ENCODE data around the gene TFIP11.

DNA sequence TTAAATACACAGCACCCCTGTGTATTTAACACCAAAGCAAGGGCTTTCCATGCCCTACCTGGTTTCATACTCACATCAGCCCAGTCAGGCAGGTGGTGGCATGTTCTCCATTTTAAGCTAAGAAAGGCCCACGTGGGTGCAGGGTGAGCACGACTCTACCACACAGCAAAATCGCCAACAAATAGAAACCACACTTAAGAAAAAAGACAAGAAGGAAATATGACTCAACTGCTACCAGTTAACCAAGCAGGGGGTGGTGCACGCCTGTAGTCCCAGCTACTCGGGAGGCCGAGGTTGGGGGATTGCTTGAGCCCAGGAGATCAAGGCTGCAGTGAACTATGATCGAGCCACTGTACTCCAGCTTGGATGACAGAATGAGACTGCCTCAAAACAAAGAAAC is 35.2 kb upstream of the TFIP11 start:
- TF ChIP-seq, protein P1, sequence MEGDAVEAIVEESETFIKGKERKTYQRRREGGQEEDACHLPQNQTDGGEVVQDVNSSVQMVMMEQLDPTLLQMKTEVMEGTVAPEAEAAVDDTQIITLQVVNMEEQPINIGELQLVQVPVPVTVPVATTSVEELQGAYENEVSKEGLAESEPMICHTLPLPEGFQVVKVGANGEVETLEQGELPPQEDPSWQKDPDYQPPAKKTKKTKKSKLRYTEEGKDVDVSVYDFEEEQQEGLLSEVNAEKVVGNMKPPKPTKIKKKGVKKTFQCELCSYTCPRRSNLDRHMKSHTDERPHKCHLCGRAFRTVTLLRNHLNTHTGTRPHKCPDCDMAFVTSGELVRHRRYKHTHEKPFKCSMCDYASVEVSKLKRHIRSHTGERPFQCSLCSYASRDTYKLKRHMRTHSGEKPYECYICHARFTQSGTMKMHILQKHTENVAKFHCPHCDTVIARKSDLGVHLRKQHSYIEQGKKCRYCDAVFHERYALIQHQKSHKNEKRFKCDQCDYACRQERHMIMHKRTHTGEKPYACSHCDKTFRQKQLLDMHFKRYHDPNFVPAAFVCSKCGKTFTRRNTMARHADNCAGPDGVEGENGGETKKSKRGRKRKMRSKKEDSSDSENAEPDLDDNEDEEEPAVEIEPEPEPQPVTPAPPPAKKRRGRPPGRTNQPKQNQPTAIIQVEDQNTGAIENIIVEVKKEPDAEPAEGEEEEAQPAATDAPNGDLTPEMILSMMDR (IDR thresholded peaks at IDR 0.05; ENCODE audit: insufficient read depth, low read length) = no peak
- no peak for TF ChIP-seq POLR2AphosphoS5 (IDR thresholded peaks at IDR 0.05; ENCODE audit: low read depth)
- no peak for TF ChIP-seq GABPA (IDR thresholded peaks at IDR 0.05; ENCODE audit: low read depth)
- TF ChIP-seq, protein P2, sequence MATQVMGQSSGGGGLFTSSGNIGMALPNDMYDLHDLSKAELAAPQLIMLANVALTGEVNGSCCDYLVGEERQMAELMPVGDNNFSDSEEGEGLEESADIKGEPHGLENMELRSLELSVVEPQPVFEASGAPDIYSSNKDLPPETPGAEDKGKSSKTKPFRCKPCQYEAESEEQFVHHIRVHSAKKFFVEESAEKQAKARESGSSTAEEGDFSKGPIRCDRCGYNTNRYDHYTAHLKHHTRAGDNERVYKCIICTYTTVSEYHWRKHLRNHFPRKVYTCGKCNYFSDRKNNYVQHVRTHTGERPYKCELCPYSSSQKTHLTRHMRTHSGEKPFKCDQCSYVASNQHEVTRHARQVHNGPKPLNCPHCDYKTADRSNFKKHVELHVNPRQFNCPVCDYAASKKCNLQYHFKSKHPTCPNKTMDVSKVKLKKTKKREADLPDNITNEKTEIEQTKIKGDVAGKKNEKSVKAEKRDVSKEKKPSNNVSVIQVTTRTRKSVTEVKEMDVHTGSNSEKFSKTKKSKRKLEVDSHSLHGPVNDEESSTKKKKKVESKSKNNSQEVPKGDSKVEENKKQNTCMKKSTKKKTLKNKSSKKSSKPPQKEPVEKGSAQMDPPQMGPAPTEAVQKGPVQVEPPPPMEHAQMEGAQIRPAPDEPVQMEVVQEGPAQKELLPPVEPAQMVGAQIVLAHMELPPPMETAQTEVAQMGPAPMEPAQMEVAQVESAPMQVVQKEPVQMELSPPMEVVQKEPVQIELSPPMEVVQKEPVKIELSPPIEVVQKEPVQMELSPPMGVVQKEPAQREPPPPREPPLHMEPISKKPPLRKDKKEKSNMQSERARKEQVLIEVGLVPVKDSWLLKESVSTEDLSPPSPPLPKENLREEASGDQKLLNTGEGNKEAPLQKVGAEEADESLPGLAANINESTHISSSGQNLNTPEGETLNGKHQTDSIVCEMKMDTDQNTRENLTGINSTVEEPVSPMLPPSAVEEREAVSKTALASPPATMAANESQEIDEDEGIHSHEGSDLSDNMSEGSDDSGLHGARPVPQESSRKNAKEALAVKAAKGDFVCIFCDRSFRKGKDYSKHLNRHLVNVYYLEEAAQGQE (IDR thresholded peaks at IDR 0.05; ENCODE audit: insufficient replicate concordance, low read depth) = no peak
- no peak for TF ChIP-seq SPI1 (IDR thresholded peaks at IDR 0.05; ENCODE audit: borderline replicate concordance, low read depth)

Measured in HL-60 (cell line).